ENCODE measurements around the gene MARK4.
A peak's percentile ranks its signal among the peaks of the same experiment; 100 is the strongest.

The MARK4 gene

GRCh38 chr19:45249261-45250033 is 1.6 kb upstream of the MARK4 start:
- Histone ChIP-seq H3K9me3 (ENCODE audit: control extremely low read depth in 1 of 5, control insufficient read depth in 4 of 5, insufficient read depth in 2 of 5, low read depth in 1 of 5, low read length in 4 of 5) (no peaks in the 10 kb centered on the region), H3K4me1 (ENCODE audit: control extremely low read depth in 1 of 4, control insufficient read depth in 4 of 4, insufficient read depth in 4 of 4, low read length in 3 of 4) (peaks cover 2 to 48% (median 41%) of the 10 kb centered on the region in 4 experiments), H3K4me3 (ENCODE audit: control insufficient read depth in 1 of 7, extremely low read depth in 1 of 7, insufficient read depth in 4 of 7, low read depth in 2 of 7, low read length in 6 of 7) (no peak overlapping the region), H3K27ac (ENCODE audit: insufficient read depth in 1 of 2, low read depth in 1 of 2, low read length in 2 of 2, poor library complexity in 1 of 2, severe bottlenecking in 2 of 2) (no peak overlapping the region), H3K36me3 (ENCODE audit: control insufficient read depth in 4 of 4, insufficient read depth in 4 of 4, low read length in 3 of 4) (peaks cover 0 to under 1% (median 0%) of the 10 kb centered on the region in 4 experiments), H3K27me3 (replicated peaks in 2 of 5; ENCODE audit: control insufficient read depth in 4 of 5, insufficient read depth in 5 of 5, low read length in 4 of 5) (no peaks in the 10 kb centered on the region)
- no peak for DNase-seq
- ChIA-PET POLR2A (no interaction called here), CTCF (interaction anchor here (0.9 to 2.6 kb wide), 10 partner anchors 16 to 131 kb away, joined by 3 to 8 read pairs (median 3); partner anchors contain the start of gene BLOC1S3)
- 51% methylated on average over 6 of the region's 11 CpGs for WGBS (ENCODE audit: insufficient coverage)

- peaks cover 2 to 42% (median 36%) of the 10 kb centered on the region in 4 experiments for H3K4me1 ChIP-seq (ENCODE audit: control extremely low read depth in 1 of 4, control insufficient read depth in 4 of 4, insufficient read depth in 4 of 4, low read length in 3 of 4)
- no peaks in the 10 kb centered on the region for H3K9me3 ChIP-seq (ENCODE audit: control extremely low read depth in 1 of 5, control insufficient read depth in 4 of 5, insufficient read depth in 2 of 5, low read depth in 1 of 5, low read length in 4 of 5)
- no peak for DNase-seq
- H3K36me3 ChIP-seq (ENCODE audit: control insufficient read depth in 4 of 4, insufficient read depth in 4 of 4, low read length in 3 of 4) = peaks cover 0 to 3% (median 0%) of the 10 kb centered on the region in 4 experiments
- POLR2A ChIA-PET = interaction anchor here (0.6 kb wide), 1 partner anchor 163 kb away, joined by 3 read pairs; no protein-coding TSS in a partner anchor
- H3K27me3 ChIP-seq (replicated peaks in 2 of 5; ENCODE audit: control insufficient read depth in 4 of 5, insufficient read depth in 5 of 5, low read length in 4 of 5) = no peaks in the 10 kb centered on the region
- WGBS (ENCODE audit: insufficient coverage) = 93% methylated on average over 6 of the region's 14 CpGs
- peak overlapping the region in 1 of 2 experiments; percentile 58 for H3K27ac ChIP-seq (ENCODE audit: insufficient read depth in 1 of 2, low read depth in 1 of 2, low read length in 2 of 2, poor library complexity in 1 of 2, severe bottlenecking in 2 of 2)
- CTCF ChIA-PET = interaction anchor here (0.9 to 2.6 kb wide), 7 partner anchors 30 to 132 kb away, joined by 3 to 8 read pairs (median 3); partner anchors contain the start of gene BLOC1S3
- H3K4me3 ChIP-seq (ENCODE audit: control insufficient read depth in 1 of 7, extremely low read depth in 1 of 7, insufficient read depth in 4 of 7, low read depth in 2 of 7, low read length in 6 of 7) = peak overlapping the region; percentile 50 to 88 (median 69)
These were observed 747 bp upstream of the MARK4 start for GRCh38 chr19:45250216-45250831.

GRCh38 chr19:45251452-45252354 is 632 bp downstream of the MARK4 start:
- no peaks in the 10 kb centered on the region for H3K27me3 ChIP-seq (replicated peaks in 2 of 5; ENCODE audit: control insufficient read depth in 4 of 5, insufficient read depth in 5 of 5, low read length in 4 of 5)
- peaks cover 2 to 37% (median 33%) of the 10 kb centered on the region in 4 experiments for H3K4me1 ChIP-seq (ENCODE audit: control extremely low read depth in 1 of 4, control insufficient read depth in 4 of 4, insufficient read depth in 4 of 4, low read length in 3 of 4)
- peak overlapping the region; percentile 50 to 76 for H3K27ac ChIP-seq (ENCODE audit: insufficient read depth in 1 of 2, low read depth in 1 of 2, low read length in 2 of 2, poor library complexity in 1 of 2, severe bottlenecking in 2 of 2)
- ChIA-PET POLR2A (no interaction called here), CTCF (no interaction called here)
- no peaks in the 10 kb centered on the region for H3K9me3 ChIP-seq (ENCODE audit: control extremely low read depth in 1 of 5, control insufficient read depth in 4 of 5, insufficient read depth in 2 of 5, low read depth in 1 of 5, low read length in 4 of 5)
- H3K36me3 ChIP-seq (ENCODE audit: control insufficient read depth in 4 of 4, insufficient read depth in 4 of 4, low read length in 3 of 4) = peaks cover 0 to 3% (median 0%) of the 10 kb centered on the region in 4 experiments
- peak in 1 of 3 donors; percentile 29 for DNase-seq
- H3K4me3 ChIP-seq (ENCODE audit: control insufficient read depth in 1 of 7, extremely low read depth in 1 of 7, insufficient read depth in 4 of 7, low read depth in 2 of 7, low read length in 6 of 7) = peak overlapping the region; percentile 62 to 88 (median 82)
- 1% methylated on average over 43 of the region's 57 CpGs for WGBS (ENCODE audit: insufficient coverage)

- ChIA-PET POLR2A (no interaction called here), CTCF (interaction anchor here (1.2 to 1.5 kb wide), 3 partner anchors 17 to 125 kb away, joined by 3 read pairs; no protein-coding TSS in a partner anchor)
- H3K27me3 ChIP-seq (replicated peaks in 2 of 5; ENCODE audit: control insufficient read depth in 4 of 5, insufficient read depth in 5 of 5, low read length in 4 of 5) = no peaks in the 10 kb centered on the region
- H3K27ac ChIP-seq (ENCODE audit: insufficient read depth in 1 of 2, low read depth in 1 of 2, low read length in 2 of 2, poor library complexity in 1 of 2, severe bottlenecking in 2 of 2) = no peak overlapping the region
- peaks cover 0 to 3% (median 0%) of the 10 kb centered on the region in 4 experiments for H3K36me3 ChIP-seq (ENCODE audit: control insufficient read depth in 4 of 4, insufficient read depth in 4 of 4, low read length in 3 of 4)
- no peaks in the 10 kb centered on the region for H3K9me3 ChIP-seq (ENCODE audit: control extremely low read depth in 1 of 5, control insufficient read depth in 4 of 5, insufficient read depth in 2 of 5, low read depth in 1 of 5, low read length in 4 of 5)
- DNase-seq = no peak
- 89% methylated on average over 11 of the region's 12 CpGs for WGBS (ENCODE audit: insufficient coverage)
- H3K4me3 ChIP-seq (ENCODE audit: control insufficient read depth in 1 of 7, extremely low read depth in 1 of 7, insufficient read depth in 4 of 7, low read depth in 2 of 7, low read length in 6 of 7) = no peak overlapping the region
- H3K4me1 ChIP-seq (ENCODE audit: control extremely low read depth in 1 of 4, control insufficient read depth in 4 of 4, insufficient read depth in 4 of 4, low read length in 3 of 4) = peaks cover 2 to 37% (median 33%) of the 10 kb centered on the region in 4 experiments
These were observed 2.4 kb downstream of the MARK4 start for GRCh38 chr19:45253396-45254027.

- H3K4me1 ChIP-seq (ENCODE audit: control extremely low read depth in 1 of 4, control insufficient read depth in 4 of 4, insufficient read depth in 4 of 4, low read length in 3 of 4) = peaks cover 2 to 33% (median 28%) of the 10 kb centered on the region in 4 experiments
- DNase-seq = peak in 2 of 3 donors; percentile 38 to 39
- H3K27me3 ChIP-seq (replicated peaks in 2 of 5; ENCODE audit: control insufficient read depth in 4 of 5, insufficient read depth in 5 of 5, low read length in 4 of 5) = no peaks in the 10 kb centered on the region
- WGBS (ENCODE audit: insufficient coverage) = 85% methylated on average over 6 of the region's 11 CpGs
- POLR2A ChIA-PET = no interaction called here
- no peaks in the 10 kb centered on the region for H3K9me3 ChIP-seq (ENCODE audit: control extremely low read depth in 1 of 5, control insufficient read depth in 4 of 5, insufficient read depth in 2 of 5, low read depth in 1 of 5, low read length in 4 of 5)
- CTCF ChIA-PET = interaction anchor here (0.6 to 1.5 kb wide), 4 partner anchors 16 to 126 kb away, joined by 3 read pairs; no protein-coding TSS in a partner anchor
- peaks cover 0 to 3% (median under 1%) of the 10 kb centered on the region in 4 experiments for H3K36me3 ChIP-seq (ENCODE audit: control insufficient read depth in 4 of 4, insufficient read depth in 4 of 4, low read length in 3 of 4)
- H3K4me3 ChIP-seq (ENCODE audit: control insufficient read depth in 1 of 7, extremely low read depth in 1 of 7, insufficient read depth in 4 of 7, low read depth in 2 of 7, low read length in 6 of 7) = no peak overlapping the region
- H3K27ac ChIP-seq (ENCODE audit: insufficient read depth in 1 of 2, low read depth in 1 of 2, low read length in 2 of 2, poor library complexity in 1 of 2, severe bottlenecking in 2 of 2) = no peak overlapping the region
These were observed 3.0 kb downstream of the MARK4 start for GRCh38 chr19:45254044-45254531.

GRCh38 chr19:45255611-45256157 is 4.6 kb downstream of the MARK4 start:
- ChIA-PET CTCF (interaction anchor here (1.6 kb wide), 1 partner anchor 82 kb away, joined by 5 read pairs; no protein-coding TSS in a partner anchor), POLR2A (no interaction called here)
- H3K4me1 ChIP-seq (ENCODE audit: control extremely low read depth in 1 of 4, control insufficient read depth in 4 of 4, insufficient read depth in 4 of 4, low read length in 3 of 4) = peaks cover under 1 to 25% (median 22%) of the 10 kb centered on the region in 4 experiments
- DNase-seq = no peak
- H3K4me3 ChIP-seq (ENCODE audit: control insufficient read depth in 1 of 7, extremely low read depth in 1 of 7, insufficient read depth in 4 of 7, low read depth in 2 of 7, low read length in 6 of 7) = no peak overlapping the region
- H3K27me3 ChIP-seq (replicated peaks in 2 of 5; ENCODE audit: control insufficient read depth in 4 of 5, insufficient read depth in 5 of 5, low read length in 4 of 5) = no peaks in the 10 kb centered on the region
- no peak overlapping the region for H3K27ac ChIP-seq (ENCODE audit: insufficient read depth in 1 of 2, low read depth in 1 of 2, low read length in 2 of 2, poor library complexity in 1 of 2, severe bottlenecking in 2 of 2)
- H3K9me3 ChIP-seq (ENCODE audit: control extremely low read depth in 1 of 5, control insufficient read depth in 4 of 5, insufficient read depth in 2 of 5, low read depth in 1 of 5, low read length in 4 of 5) = no peaks in the 10 kb centered on the region
- WGBS (ENCODE audit: insufficient coverage) = 97% methylated on average over 9 of the region's 9 CpGs
- peaks cover 0 to 4% (median 2%) of the 10 kb centered on the region in 4 experiments for H3K36me3 ChIP-seq (ENCODE audit: control insufficient read depth in 4 of 4, insufficient read depth in 4 of 4, low read length in 3 of 4)
